T-cell (primary cell): ENCODE measurements around the gene ZNF185. TPM values are rescaled to one million over a fixed set of nuclear protein-coding genes. Genes with fewer than 3 reads are reported as not detected.

Source experiments
- ATAC-seq, 4 experiments: fragments of 200-7000 bp in 3 of 4; fragments of 150-1000 bp in 1 of 4; cut with Tn5 transposase; replicated peaks in 1 of 4; 1 replicate in 3 of 4; 2 replicates in 1 of 4; pipeline ENCODE4 v1.10.0; 2021; ENCODE audit warnings: moderate library complexity in 3 of 4, mild to moderate bottlenecking in 2 of 4, moderate number of reproducible peaks in 1 of 4
- CTCF ChIA-PET, 2 donors: fragments of 300-600 bp; sonication (Branson Sonifier 250); formaldehyde crosslinking; loops; one replicate each; lab custom pipeline; 2022; ENCODE audit warnings: antibody characterized with exemption in 2 of 2; lab: Charles Lee
- POLR2A ChIA-PET, 2 donors: fragments of 300-600 bp; sonication (Branson Sonifier 250); formaldehyde crosslinking; loops; one replicate each; lab custom pipeline; 2022; ENCODE audit warnings: antibody characterized with exemption in 2 of 2; lab: Charles Lee
- DNase-seq, 35 experiments: peaks; one replicate each; pipeline versions ENCODE4 v3.0.0 to v3.0.0-alpha.2; 2013 to 2023
- H3K27ac ChIP-seq: one replicate; pipeline ENCODE4 v1.5.1; 2013; ENCODE audit warnings: low read length
- H3K27me3 ChIP-seq, 2 experiments: replicated peaks in 1 of 2; 1 replicate in 1 of 2; 2 replicates in 1 of 2; pipeline versions ENCODE4 v1.6.1 to v1.7.0; 2013; ENCODE audit warnings: low read length in 1 of 2, mixed read lengths in 1 of 2; ENCODE audit not compliant: control insufficient read depth in 2 of 2, insufficient read depth in 2 of 2; ENCODE audit errors: extremely low read depth in 1 of 2
- H3K36me3 ChIP-seq, 2 donors: 1 replicate in 1 of 2; 2 replicates in 1 of 2; pipeline versions ENCODE4 v1.6.1 to v1.7.0; 2013; ENCODE audit warnings: low read length in 1 of 2; ENCODE audit not compliant: control insufficient read depth in 2 of 2, insufficient read depth in 1 of 2; ENCODE audit errors: extremely low read depth in 1 of 2
- H3K4me1 ChIP-seq, 2 experiments: 1 replicate in 1 of 2; 2 replicates in 1 of 2; pipeline versions ENCODE4 v1.6.1 to v1.7.0; 2013; ENCODE audit warnings: low read length in 2 of 2, mixed read lengths in 1 of 2; ENCODE audit not compliant: insufficient read depth in 2 of 2, control insufficient read depth in 1 of 2; ENCODE audit errors: extremely low read depth in 1 of 2
- H3K4me3 ChIP-seq, 2 donors: 1 replicate in 1 of 2; 2 replicates in 1 of 2; pipeline versions ENCODE4 v1.5.1 to v1.7.0; 2013; ENCODE audit warnings: mild to moderate bottlenecking in 2 of 2, low read length in 1 of 2, moderate library complexity in 1 of 2; ENCODE audit not compliant: control insufficient read depth in 1 of 2; ENCODE audit errors: extremely low read depth in 1 of 2
- H3K9me3 ChIP-seq: 2 replicates; pipeline ENCODE4 v1.7.0; 2013
- H3K27ac Mint-ChIP-seq, 2 donors: one replicate each; pipeline ENCODE4 v1.8.0; 2020 to 2021; ENCODE audit warnings: mild to moderate bottlenecking in 2 of 2, mixed read lengths in 2 of 2
- H3K27me3 Mint-ChIP-seq, 2 donors: one replicate each; pipeline ENCODE4 v1.8.0; 2021 to 2022; ENCODE audit warnings: mixed read lengths in 2 of 2
- H3K36me3 Mint-ChIP-seq: one replicate; pipeline ENCODE4 v1.8.0; 2021; ENCODE audit warnings: mixed read lengths
- H3K4me1 Mint-ChIP-seq, 3 donors: one replicate each; pipeline ENCODE4 v1.8.0; 2020 to 2022; ENCODE audit warnings: mixed read lengths in 3 of 3, mild to moderate bottlenecking in 1 of 3
- H3K4me3 Mint-ChIP-seq, 3 donors: one replicate each; pipeline ENCODE4 v1.8.0; 2020 to 2022; ENCODE audit warnings: mild to moderate bottlenecking in 3 of 3, mixed read lengths in 3 of 3, moderate library complexity in 3 of 3
- H3K9me3 Mint-ChIP-seq, 3 donors: one replicate each; pipeline ENCODE4 v1.8.0; 2020 to 2022; ENCODE audit warnings: mixed read lengths in 3 of 3
- WGBS: methylation state at CpG from one replicate; pipeline ENCODE4 v1.1.5; 2013; ENCODE audit warnings: missing lambda C conversion rate; ENCODE audit not compliant: insufficient coverage; 5-methylcytosine and 5-hydroxymethylcytosine counted together
- total RNA-seq, 35 experiments: library from RNA in 6 of 35; stranded (reverse) in 6 of 35; fragments of 120-200 nt in 1 of 35; gene quantifications; one replicate each; pipeline versions ENCODE4 v1.2.1 to v1.2.4 and lab custom pipeline; 2013 to 2026

Gene ZNF185
- total RNA-seq, 5 donors from 2014 or later (not counting 1 experiment from before 2014, with no cell fraction given) = 1.9 to 3.3 (median 2.2) TPM

DNA sequence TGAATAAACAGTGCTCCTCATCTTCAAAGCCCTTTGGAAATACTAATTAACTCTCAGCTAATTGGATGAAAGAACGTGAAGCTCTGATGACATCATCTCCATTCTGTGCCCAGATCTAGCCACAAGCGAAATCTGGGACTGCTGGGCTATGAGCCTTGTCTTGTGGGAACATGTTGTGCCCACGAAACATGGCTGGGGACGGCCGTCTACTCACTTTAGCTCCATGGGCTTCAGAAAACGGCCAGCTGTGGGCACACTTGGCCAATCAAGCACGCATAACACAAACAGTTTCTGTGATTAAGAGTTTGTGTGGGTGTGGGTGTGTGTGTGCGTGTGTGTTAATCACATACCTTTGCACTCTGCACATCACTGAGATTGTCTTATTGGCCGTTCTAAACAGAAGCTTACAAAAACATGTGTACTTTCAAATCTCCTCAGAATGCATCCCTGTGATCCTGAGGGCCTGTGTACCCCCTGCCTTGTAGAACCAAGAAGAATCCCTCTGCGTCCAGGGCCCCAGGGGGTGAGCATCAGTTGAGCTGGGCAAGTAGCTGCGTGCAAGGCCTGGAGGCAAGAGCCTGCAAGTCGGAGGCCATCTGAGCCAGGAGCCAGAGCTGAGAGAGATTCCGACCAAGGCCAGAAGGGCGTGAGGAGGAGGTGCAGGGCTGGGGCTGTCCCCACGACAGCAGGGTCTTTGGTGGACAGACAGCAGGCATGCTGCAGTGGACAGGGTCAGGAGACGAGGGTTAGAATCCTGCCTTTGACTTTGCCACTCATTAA, 18.7 kb upstream of the ZNF185 start:
- Mint-ChIP-seq H3K36me3 (no peaks in the 10 kb centered on the region), H3K27me3 (peaks cover 5 to 18% of the 10 kb centered on the region in 2 donors), H3K4me1 (no peaks in the 10 kb centered on the region), H3K27ac (no peak overlapping the region), H3K9me3 (no peaks in the 10 kb centered on the region), H3K4me3 (no peak overlapping the region)
- ChIA-PET CTCF (no interaction called here), POLR2A (no interaction called here)
- Histone ChIP-seq H3K36me3 (no peaks in the 10 kb centered on the region), H3K27ac (no peak overlapping the region), H3K27me3 (peaks cover 0 to 4% of the 10 kb centered on the region in 2 experiments), H3K9me3 (no peaks in the 10 kb centered on the region), H3K4me3 (no peak overlapping the region), H3K4me1 (no peaks in the 10 kb centered on the region)
- DNase-seq (no peak), ATAC-seq (no peak)
- 80% methylated on average over 7 of the region's 16 CpGs for WGBS

DNA sequence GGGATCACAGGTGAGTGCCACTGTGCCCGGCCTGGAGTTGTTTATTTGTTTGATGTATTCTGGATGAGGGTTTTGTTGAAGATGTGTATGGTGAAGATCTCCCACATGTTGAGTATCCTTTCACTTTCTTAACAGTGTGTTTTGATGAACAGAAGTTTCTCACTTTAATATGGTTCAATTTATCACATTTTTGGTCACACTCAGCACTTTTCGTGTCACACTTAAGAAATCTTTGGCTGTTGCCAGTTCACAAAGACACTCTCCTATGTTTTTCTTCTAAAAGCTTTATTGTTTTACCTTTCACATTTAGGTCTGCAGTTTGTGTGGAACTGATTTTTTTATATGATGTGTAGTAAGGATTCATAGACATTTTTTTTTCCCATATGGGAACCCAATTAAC, 16.6 kb upstream of the ZNF185 start:
- peaks cover 10 to 15% of the 10 kb centered on the region in 2 donors for H3K27me3 Mint-ChIP-seq
- no peak overlapping the region for H3K27ac Mint-ChIP-seq
- no peaks in the 10 kb centered on the region for H3K4me1 Mint-ChIP-seq
- no peaks in the 10 kb centered on the region for H3K36me3 ChIP-seq
- ChIA-PET POLR2A (no interaction called here), CTCF (no interaction called here)
- WGBS = no CpG with 5 or more reads among the region's 2 CpGs
- H3K27me3 ChIP-seq = peaks cover 0 to 7% of the 10 kb centered on the region in 2 experiments
- H3K9me3 Mint-ChIP-seq = no peaks in the 10 kb centered on the region
- DNase-seq (no peak), ATAC-seq (no peak)
- no peak overlapping the region for H3K4me3 Mint-ChIP-seq
- H3K27ac ChIP-seq = no peak overlapping the region
- no peak overlapping the region for H3K4me3 ChIP-seq
- H3K36me3 Mint-ChIP-seq = no peaks in the 10 kb centered on the region
- no peaks in the 10 kb centered on the region for H3K4me1 ChIP-seq
- no peaks in the 10 kb centered on the region for H3K9me3 ChIP-seq

DNA sequence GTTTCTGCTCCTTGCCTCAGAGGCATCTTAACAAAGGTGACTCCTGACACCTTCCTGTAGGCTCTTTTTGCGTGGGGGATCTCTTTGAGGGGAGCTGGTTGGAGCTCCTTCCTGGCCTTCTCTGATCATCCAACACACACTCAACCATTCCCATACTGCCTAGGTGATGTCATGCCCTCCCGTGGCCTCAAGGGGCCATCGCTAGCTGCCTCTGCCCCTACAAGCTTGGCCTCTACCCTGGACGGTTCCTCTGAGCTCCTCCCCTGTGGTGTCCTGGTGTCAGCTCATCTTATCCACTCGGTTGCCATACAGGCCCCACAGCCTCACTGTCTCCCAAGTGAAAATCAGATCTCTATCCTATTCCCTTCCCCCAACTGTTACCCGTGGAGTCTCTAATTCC, 13.7 kb upstream of the ZNF185 start:
- Histone ChIP-seq H3K4me1 (no peaks in the 10 kb centered on the region), H3K27ac (no peak overlapping the region), H3K4me3 (no peak overlapping the region), H3K36me3 (no peaks in the 10 kb centered on the region), H3K27me3 (peaks cover 0 to 8% of the 10 kb centered on the region in 2 experiments), H3K9me3 (no peaks in the 10 kb centered on the region)
- no peak for ATAC-seq
- peaks cover 6 to 16% of the 10 kb centered on the region in 2 donors for H3K27me3 Mint-ChIP-seq
- DNase-seq = no peak
- no peaks in the 10 kb centered on the region for H3K9me3 Mint-ChIP-seq
- no peak overlapping the region for H3K4me3 Mint-ChIP-seq
- 100% methylated on average over 1 of the region's 6 CpGs for WGBS
- CTCF ChIA-PET = no interaction called here
- no peaks in the 10 kb centered on the region for H3K36me3 Mint-ChIP-seq
- no peak overlapping the region for H3K27ac Mint-ChIP-seq
- H3K4me1 Mint-ChIP-seq = no peaks in the 10 kb centered on the region
- POLR2A ChIA-PET = no interaction called here

DNA sequence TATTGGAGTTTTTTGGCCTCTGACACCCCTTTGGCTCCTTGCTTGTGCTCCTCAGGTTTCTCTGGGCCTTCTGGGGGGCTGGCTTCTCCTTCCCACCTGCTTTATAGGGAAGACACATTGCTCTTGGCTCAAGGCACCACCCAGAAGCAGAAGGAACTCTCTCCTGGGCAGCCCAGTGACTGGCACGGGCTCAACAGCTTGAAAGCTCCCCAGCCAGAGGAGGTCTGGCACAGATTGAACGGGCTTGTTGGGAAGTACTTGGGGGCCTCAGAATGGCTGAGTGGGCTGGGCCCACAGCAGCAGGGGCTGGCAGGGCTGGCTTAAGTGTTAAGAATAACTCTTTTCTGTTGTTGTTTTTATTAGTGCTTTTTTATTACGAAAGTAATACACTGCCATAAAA, 11.2 kb upstream of the ZNF185 start:
- H3K36me3 Mint-ChIP-seq = no peaks in the 10 kb centered on the region
- H3K9me3 Mint-ChIP-seq = no peaks in the 10 kb centered on the region
- H3K4me1 Mint-ChIP-seq = no peaks in the 10 kb centered on the region
- ATAC-seq (no peak), DNase-seq (no peak)
- H3K4me1 ChIP-seq = no peaks in the 10 kb centered on the region
- ChIA-PET CTCF (no interaction called here), POLR2A (no interaction called here)
- no peak overlapping the region for H3K27ac ChIP-seq
- no peaks in the 10 kb centered on the region for H3K9me3 ChIP-seq
- H3K27ac Mint-ChIP-seq = no peak overlapping the region
- WGBS = no CpG with 5 or more reads among the region's 3 CpGs
- H3K36me3 ChIP-seq = no peaks in the 10 kb centered on the region
- H3K4me3 ChIP-seq = no peak overlapping the region
- no peak overlapping the region for H3K4me3 Mint-ChIP-seq
- H3K27me3 Mint-ChIP-seq = peaks cover 30% of the 10 kb centered on the region in 2 donors
- H3K27me3 ChIP-seq = peaks cover 0 to 11% of the 10 kb centered on the region in 2 experiments

DNA sequence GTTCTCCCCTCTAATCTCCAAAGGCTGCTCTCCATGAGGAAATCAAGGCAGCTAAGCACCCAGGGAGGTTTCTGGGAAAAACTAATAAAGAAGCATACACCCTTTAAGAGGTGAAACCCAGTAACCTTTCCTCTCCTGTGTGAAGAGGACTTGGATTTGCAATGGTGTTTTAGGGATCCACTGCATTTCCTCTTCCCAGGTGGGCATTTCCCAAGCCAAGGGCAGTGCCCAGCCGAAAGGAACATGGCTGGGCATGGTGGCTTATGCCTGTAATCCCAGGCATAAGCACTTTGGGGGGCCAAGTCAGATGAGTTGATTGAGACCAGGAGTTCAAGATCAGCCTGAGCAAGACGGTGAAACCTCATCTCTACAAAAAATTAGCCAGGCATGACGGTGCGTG, 5.4 kb upstream of the ZNF185 start:
- Mint-ChIP-seq H3K36me3 (no peaks in the 10 kb centered on the region), H3K27me3 (peaks cover 43 to 45% of the 10 kb centered on the region in 2 donors), H3K9me3 (no peaks in the 10 kb centered on the region), H3K4me3 (no peak overlapping the region), H3K27ac (no peak overlapping the region), H3K4me1 (peaks cover 0 to 3% (median 2%) of the 10 kb centered on the region in 3 donors)
- no peak overlapping the region for H3K4me3 ChIP-seq
- H3K27me3 ChIP-seq = peaks cover 0 to 40% of the 10 kb centered on the region in 2 experiments
- CTCF ChIA-PET = no interaction called here
- H3K27ac ChIP-seq = no peak overlapping the region
- no peaks in the 10 kb centered on the region for H3K9me3 ChIP-seq
- WGBS = no CpG with 5 or more reads among the region's 4 CpGs
- no peak for ATAC-seq
- no peaks in the 10 kb centered on the region for H3K36me3 ChIP-seq
- POLR2A ChIA-PET = no interaction called here
- DNase-seq = no peak
- H3K4me1 ChIP-seq = no peaks in the 10 kb centered on the region

DNA sequence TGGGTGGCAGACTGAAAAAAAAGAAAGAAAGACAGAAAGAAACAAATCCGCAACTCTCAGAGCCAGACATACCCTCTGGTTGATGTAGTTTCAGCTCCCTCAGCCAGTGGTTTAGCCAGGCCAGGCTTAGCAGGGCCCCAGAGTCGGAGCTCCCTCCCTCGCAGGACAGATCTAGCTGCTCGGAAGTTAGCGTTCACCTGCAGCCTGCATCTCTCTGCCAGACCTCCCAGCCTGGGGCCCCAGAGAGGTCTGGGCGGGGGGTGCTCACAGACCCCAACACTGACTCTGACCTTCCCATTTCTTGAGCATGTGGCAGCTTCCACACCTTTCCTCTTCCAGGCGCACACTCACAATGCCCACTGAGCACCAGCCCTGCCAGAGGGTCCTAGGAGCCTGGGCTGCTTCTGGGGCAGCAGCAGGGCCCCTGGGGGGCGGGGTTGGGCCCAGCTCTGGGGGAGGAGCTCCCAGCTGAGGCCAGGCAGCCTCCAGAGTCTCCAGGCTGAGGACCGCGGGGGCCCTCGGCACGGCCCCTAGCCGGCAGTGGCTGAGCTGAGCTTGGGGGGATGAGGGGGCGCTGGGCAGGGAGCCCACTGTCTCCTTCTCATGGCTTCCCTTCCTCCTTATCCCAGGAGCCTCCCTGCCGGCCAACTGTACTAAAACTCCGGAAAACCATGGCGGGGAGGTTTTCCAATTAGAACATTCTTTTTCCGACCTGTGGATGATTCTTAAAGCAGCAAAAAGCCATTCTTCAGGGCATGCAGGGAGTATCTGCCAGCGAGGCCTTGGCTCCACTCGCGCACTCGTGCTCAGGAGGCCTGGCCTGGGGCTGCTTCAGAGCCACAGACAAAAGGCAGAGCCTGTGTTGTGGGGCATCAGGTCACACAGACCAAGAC, 4.6 kb upstream of the ZNF185 start:
- ChIA-PET CTCF (no interaction called here), POLR2A (no interaction called here)
- Mint-ChIP-seq H3K9me3 (no peaks in the 10 kb centered on the region), H3K27me3 (peaks cover 43% of the 10 kb centered on the region in 2 donors), H3K36me3 (no peaks in the 10 kb centered on the region), H3K4me1 (peaks cover 0 to 3% (median 2%) of the 10 kb centered on the region in 3 donors), H3K27ac (no peak overlapping the region), H3K4me3 (no peak overlapping the region)
- Histone ChIP-seq H3K27me3 (peaks cover 0 to 44% of the 10 kb centered on the region in 2 experiments), H3K4me1 (no peaks in the 10 kb centered on the region), H3K27ac (no peak overlapping the region), H3K4me3 (no peak overlapping the region), H3K9me3 (no peaks in the 10 kb centered on the region), H3K36me3 (no peaks in the 10 kb centered on the region)
- no peak for DNase-seq
- no peak for ATAC-seq
- WGBS = 89% methylated on average over 5 of the region's 22 CpGs
